GM21786 (cell line): ENCODE measurements around the gene SLAMF9.

Experiments
- ATAC-seq: cut with Tn5 transposase; IDR thresholded peaks from one replicate; pipeline ENCODE4 v1.9.1; 2021; ENCODE audit not compliant: unreplicated experiment

The SLAMF9 gene

DNA sequence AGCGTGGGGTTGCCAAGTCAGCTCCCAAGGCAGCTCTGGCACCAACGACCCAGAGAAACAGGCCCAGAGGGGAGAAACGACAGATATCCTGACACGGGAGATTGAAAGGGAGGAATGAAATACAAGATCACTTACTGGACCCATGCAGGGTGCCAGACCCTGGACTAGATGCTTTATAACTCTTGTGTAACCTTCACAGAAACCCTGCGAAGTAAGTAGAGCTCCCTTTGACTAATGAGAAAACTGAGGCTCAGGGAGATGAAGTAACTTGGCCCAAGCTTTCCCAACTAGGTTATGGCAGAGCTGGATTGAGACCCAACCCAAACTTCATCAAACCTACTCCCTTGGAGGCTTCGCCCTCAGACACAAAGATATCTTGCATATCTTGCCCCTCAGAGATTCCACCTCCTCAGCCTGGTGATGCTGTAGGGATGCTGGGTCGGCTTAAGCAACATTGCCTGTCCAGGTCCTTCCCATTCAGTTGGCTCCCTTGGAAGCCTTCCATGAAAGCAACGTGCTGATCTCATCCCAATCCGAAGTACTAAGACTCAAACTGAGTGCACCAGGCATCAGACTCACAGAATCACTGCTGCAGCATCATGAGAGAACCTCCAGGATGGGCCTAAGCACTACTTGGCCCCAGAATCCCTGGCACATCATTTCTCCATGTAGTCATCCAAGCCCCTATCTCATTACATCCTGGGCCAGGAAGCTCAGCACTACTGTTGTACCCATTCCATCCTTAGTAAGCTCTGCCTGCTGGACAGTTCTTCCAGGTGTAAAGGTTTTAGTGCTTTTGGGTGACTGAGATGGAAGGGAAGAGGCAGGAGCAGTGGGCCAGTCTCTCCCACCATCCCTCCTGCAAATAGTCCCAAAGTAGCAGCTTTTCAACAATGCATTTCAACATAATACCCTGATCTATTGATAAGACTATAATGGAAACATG lies 7.5 kb downstream of the SLAMF9 start:
- no peak for ATAC-seq

DNA sequence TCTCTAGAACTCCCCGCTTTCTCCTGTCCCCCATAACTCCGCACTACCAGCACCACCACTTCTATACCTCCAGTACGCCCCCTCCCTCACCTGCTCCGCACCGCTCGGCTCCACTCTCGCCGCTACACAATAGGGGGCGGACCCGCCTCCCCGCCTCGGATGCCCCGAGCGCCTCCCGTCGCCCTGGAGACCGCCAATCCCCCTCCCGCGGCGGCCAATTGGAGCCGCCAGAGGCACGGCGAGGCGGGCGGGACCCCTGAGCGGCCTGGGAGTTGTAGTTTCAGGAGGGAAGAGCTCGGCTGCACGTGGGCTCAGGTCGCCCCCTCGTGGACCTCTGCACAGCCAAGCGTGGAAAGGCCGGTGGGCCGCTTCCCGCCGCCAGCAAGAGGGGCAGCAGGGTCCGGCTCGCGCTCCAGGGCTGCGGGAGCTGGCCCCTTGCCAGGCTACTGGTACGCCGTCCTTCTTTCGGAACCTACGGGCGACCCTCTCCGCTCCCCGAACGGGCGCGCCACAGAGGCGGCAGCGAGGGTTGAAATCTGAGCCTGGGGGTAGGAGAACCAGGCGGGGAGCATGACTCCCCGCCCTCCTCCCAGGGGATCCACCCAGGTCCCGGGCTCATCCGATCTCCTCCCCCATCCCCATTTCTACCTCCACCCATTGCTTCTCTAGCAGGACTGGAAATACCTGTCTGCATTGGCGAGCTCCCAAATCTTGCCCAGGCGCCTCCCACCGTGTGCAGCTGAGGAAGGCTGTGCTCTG lies 8.4 kb downstream of the SLAMF9 start, which contains the start of gene IGSF9:
TSS of gene IGSF9 (minus strand) at position 131 of the 759 bp plus-strand sequence. CDS start 2,159 bp downstream, outside the sequence.
- no peak for ATAC-seq

DNA sequence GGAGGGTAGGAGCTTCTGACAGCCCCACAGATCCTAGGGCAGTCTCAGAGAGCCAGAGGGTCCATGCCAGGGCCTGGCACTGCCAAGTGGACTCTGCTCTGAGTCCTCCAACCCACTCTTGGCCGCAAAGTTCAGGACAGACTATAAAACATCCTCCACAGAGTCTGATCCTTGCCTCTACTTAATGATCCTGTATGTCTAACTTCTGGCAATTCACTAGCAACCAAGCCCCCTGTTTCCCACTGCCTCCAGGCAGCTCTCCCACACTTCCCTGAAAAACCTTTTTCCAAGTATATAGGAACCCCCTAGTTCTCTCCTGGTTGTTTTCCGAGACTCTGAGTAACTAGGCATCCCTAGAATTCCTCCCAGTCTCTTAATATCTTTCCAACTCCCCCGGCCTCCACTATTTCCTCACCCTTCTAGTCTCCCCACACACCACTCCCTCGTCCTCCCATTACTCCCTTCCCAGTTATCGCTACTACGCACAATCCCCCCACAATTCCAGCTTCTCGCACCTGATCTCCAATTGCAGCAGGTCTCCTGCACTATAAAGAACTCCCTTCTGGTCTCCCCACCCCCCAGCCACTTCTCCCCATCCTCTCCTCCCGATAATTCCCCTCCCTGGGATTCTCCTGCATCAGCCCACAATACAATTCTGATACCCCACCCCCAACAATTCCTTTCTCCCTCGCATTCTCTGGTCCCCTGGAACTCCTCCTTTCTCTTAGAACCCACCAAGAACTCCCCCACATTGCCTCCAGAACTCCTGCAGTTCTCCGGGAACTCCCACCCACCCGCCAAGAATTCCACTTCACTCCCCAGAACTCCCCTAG lies 9.2 kb downstream of the SLAMF9 start:
- no peak for ATAC-seq

DNA sequence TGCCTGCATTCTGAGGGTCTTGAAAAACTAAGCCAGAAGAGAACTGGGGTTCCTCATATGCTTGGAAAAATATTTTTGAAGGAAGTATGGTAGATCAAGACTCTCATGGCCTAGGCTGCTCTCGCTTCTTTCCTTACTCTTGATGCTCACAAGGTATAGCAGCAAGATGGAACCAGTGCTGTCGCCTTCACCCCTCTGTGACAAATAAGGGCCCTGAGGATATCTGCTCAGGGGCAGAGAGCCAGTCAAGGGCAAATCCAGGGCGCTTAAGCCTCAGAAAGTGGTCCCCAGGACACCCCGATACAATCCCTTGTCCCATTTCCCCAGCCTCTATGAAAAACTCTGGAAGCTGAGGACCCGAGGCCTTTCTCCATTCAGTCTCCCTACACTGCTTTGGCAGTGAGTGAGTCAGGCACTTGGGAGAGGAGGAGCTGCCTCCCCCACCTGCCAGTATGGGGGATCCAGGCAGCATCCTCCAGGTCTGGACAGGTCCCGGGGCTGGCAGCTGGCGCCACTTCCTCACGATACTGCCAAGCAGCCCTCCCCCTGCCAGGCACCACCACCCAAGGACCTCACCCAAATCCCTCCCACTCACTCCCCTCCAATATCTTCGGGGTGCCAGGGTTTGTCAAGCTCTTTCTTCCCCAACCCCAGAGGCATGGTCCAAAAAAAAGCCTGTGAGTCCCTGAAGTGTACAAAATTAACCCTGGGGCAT lies 10.0 kb downstream of the SLAMF9 start:
- no peak for ATAC-seq

DNA sequence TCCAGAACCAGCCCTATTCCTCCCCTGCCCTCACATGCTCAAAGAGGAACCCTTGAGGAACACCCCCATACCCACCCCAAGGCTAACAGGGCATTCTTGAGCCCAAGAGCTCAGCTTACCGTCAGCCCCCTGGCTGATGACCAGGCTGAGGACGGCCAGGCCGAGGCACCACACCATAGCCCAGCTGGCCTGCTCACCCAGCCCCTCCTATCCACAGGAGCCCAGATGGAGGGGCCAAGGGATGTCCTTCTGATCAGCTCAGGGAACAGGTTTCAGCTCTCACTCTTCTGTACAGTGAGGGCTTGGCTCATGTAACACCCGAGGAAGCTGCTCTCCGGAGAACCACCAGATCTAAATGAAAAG lies 10.8 kb downstream of the SLAMF9 start:
- no peak for ATAC-seq

DNA sequence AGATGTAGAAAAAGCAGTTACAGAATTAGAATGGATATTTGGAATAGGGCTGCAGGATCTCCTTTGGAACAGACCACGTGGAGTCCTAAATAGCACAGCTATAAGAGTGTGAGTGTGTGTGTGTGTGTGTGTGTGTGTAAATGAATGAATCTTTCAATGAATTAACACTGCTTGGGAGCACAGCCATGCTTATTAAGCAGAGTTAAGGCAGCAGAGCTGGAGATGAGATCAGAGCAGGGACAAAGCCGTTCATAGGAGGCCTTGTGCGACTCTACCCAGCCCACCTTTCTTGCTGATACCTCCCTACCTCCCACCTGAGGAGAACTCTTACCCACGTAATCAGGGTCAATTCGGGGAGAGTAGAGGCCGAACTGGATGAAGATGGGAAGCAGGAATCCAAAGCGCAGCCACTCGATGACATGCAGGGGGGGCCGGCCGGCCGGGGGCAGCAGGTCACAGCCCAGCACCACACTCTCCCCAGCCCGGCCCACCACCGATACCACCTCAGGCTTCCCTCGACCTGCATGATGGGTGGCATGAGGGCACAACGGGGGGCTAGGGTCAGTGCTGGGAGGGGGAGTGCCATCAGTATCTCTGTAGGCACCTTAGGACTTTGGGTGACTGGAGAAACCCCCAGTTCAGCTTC lies 11.3 kb downstream of the SLAMF9 start:
- ATAC-seq, result no peak

DNA sequence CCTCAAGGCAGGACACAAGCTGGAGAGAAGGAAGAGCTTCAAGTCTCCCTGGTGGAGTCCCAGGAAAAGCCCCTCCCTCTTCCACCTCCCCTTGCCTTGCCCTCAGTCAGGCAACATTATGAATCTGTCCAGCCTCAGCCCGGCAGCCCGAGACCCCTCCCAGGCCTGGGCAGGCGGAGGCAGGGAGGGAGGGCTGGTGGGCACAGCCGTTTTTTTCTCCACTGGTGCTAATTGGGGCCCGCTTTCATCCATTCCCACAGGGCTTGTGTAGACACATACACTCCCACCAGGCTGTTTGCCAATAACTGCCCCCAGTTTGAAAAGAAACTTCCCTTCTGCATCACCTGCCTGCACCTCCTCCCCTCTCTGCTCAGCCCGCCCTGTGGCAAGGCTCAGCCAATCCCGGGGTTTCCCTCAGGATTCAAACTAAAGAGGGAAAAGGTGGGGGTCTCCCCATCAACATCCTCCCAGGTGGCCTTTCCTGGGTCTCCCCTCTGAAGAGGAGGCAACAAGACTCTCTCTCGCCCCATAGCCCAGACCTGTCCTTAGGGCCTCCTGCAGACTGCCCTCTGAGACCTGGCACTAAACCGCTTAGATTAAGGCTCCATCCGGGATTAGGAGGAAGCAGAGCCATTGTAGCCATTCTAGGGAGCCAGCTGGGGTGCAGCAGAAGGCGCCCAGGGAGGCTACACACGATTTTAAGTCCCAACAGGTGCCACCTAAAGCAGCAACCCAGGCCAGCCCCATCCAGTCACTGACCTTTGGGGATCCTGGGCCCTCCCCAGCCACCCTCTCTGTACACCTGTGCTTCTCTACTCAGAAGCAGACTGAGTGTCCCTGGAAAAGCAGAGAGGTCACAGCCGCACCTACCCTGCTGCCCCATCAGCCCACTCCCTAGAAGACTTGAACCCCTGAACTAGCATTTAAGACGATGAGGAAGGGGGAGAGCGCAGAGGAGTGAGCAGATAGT lies 12.2 kb downstream of the SLAMF9 start:
- no peak for ATAC-seq

DNA sequence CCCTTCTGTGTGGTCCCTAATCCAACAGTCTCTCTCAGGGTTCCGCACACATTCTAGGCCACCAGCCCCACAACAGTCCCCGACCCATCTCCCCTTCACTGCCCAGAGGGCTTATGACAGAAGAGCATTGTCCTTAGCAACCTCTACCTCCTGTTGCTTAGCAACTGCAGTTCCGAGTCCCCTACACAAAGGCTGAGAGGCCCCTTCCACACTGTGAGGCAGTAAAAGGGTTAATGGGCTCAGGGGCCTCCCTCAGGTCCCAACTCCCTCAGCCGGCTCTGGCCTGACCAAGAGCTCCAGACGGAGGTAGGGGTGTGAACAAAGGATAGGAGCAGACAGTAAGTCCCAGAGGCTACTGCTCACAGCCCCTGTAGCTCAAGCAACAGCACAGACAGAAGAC lies 12.9 kb downstream of the SLAMF9 start:
- ATAC-seq, result no peak

DNA sequence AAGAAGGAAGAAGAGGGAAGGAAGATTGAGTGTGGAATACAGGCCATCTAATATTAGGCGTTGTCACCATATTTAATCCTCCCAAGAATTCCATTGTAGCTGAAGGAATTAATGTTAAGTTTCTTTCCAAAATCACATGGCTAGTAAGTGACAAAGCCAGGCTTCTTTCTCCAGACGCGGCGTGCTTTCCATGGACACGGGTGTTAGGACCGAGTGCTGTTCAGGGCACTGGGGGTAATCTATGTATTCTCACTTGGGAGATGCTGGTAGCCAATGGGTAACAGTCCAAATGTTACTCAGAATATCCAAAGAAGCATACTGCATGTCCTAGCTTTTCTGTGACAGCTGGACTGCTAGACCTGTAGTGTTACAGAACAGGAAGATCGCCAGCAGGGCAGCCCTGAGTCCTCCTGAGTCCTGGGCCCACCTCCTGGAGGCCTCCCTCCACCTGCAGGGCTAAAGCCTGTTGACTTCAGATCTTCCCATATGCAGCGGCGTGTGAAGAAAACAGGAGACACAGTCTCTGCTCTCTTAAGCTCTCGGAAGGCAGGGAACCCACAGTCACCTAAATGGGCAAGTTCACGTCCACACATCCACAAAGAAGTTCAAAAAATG lies 13.9 kb downstream of the SLAMF9 start:
- ATAC-seq, result no peak

DNA sequence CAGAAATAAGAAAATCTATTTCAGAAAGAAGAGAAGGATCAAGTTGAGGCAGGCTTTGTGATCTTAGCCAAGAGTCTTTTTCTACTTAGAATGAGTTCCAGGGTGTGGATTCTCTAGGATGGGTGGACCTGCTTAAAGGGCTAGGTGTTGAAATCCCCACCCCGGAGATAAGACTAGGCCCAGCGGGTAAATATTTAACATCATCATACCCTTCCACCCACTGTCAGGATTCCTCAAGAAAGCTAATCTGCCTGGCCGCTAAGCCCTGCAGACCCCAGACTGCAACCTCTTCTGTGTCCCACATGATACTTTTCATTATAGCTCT lies 14.4 kb downstream of the SLAMF9 start:
- ATAC-seq, result no peak

DNA sequence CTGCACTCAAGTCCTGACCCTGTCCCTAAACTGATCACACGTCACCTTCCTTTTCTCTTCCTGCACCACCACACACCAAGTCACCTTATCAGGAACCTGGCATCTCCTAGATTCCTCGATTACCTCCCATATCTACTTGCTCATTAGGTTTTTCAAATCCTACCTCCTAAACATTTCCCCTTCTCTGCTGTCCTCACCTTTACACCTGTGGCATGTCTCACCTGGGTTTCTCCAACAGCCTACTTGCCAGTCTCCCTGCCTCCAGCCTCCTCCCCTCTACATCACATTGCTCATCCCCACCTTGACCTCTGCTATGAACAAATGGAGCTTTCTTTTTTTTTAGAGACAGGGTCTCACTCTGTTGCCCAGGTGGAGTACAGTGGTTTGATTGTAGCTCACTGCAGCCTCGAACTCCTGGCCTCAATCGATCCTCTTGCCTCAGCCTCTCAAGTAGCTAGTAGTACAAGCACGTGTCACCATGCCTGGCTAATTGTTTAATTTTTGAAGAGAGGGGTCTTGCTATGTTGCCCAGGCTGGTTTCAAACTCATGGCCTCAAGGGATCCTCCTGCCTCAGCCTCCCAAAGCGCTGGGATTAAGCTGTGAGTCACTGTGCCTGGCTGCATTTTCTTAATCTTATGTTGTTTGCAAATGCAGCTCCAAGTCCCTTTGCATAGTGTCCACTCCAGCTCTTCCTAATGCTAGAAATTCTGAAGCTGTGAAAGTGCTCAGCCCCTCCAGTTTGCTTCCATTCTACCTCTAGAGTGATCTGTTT lies 14.9 kb downstream of the SLAMF9 start:
- ATAC-seq, result no peak

DNA sequence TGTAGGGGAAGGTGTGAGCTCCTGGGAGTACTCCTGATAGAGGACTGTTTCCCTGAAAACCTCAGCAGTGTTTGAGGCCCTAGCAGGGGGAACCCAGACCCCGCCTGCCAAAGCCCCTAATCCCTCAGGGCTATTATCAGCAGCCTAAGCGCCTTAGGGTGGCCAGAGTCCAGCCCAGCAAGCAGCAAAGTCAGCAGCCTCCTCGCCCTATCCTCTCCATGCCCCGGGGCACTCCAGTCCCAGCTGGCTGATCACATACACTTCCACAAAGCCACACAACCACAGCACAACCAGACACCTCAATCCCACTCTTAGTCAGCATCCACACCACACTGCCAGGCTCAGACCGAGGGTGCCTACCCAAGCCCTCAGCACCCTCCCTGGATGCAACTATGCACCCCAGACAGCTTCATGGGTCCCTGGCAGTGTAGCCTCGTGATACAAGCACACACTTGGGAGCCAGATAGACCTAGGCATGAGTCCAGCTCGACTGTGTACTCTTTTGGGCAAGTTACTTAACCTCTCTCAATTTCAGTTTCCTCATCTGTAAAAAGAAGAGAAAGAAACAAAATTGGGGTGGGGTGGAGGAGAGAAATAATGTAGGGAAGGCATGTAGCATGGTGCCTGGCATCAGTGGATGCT lies 15.7 kb downstream of the SLAMF9 start:
- no peak for ATAC-seq

DNA sequence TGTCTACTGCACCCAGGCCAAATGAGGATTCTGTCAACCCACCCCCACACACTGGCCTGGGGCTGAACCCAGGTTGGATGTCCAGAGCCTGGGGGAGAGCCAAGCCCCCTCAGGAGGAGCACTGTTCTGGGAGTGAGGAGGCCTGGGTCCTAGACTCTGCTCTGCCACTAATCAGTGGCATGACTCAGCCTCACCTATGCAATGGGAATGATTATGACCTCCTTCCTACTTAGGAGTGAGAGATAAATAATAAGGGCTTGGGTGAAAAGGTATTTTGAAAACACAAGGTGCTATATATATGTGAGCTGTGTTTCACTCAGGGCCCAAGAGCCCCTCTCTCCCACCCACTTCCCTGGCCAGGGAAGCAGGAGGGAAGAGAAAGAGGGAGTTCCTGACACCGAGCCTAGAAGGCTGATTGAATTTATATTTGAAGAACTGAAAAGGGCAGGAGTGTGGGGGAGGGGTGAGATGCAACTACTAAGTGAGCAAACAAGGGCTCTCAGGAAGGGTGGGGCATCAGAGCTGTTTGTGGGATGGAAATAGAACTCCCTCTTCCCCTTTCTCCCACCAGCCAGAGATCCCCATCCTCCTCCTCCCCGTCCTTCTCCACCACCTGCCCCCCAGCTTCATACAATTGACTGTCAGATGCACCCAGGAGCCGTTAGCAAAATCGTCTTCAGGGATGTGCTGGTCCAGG lies 16.8 kb downstream of the SLAMF9 start:
- no peak for ATAC-seq

DNA sequence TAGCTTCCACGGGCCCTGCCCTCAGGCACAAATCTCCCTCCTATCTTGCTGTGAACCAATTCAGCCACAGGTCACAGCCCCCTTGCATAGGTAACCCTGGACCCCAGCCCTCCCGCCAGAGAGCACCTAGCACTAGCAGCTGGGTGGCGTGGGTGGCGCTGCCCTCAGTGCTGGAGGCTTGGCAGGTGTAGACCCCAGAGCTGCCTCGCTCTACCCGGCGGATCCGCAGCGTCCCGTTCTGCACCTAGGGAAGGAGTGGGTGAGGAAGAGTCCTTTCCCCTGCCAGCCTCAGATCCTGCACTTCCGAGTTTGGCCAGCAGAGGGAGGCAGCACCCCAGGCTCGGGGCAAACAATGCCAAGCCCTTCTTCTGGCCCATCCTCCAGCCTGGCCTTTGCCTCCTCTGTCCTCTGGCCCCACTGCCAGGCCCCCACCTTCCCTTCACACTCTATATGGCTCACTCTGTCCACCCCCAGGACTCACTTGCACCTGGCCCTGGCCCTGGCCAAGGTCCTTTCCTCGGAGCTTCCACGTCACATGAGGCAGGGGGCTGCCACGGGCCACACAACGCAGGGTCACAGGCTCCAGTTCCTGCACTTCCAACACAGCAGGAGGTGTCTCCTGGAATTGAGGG lies 17.6 kb downstream of the SLAMF9 start:
- ATAC-seq, result peak; percentile 45

DNA sequence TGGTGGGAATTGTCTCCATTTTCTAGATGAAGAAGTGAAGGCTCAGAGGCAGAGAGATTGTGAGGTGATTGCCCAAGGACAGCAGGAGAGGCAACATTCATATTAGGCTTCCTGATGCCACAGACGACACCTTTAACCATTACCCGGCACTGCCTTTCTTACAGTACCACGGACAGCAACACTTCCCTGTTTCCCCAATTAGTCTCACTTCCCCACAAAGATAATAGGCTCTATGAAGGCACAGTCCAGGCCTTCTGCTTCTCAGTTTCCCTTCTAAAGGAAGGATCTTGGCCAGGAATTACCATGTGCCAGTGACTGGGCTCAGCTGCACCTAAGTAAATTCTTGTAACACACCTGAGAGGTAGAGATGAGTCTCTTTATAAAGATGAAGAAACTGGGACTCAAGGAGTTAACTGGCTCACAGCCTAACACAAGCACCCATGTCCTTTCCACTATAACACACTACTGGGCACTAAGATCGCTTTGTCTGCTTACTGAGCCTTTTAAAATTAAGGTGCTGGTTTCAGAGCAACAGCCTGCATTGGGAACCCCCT lies 18.2 kb downstream of the SLAMF9 start:
- ATAC-seq, result no peak

DNA sequence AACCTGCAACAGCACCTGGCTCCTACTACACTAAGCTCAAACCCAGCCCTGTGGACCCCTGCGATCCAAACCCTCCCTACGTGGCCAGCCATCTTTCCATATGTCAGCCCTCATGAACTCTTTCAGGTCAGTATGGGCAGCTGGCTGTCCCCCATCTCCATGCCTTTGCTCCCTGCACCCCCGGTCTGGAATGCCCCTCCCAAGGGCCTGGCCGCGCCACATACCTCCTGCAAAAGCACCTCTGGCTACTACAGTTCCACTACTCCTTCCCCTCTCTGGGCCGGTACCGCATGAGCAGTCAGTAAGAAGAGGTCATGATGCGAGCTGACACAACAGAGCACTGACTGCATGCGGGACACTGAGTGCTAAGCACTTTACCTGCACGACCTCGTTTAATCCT lies 18.7 kb downstream of the SLAMF9 start:
- ATAC-seq, result no peak
